ENCODE results near the gene OLFML2B.

The OLFML2B gene

GRCh38 chr1:161945306-161946060 lies 78.2 kb downstream of the OLFML2B start:
- peak; percentile 47 for DNase-seq (ENCODE audit: low read depth)

GRCh38 chr1:161944381-161944780 lies 79.3 kb downstream of the OLFML2B start:
- DNase-seq (ENCODE audit: low read depth) = no peak

- DNase-seq (ENCODE audit: low read depth) = no peak
Measured at GRCh38 chr1:161943737-161944136, 79.9 kb downstream of the OLFML2B start.

GRCh38 chr1:161941726-161942436 lies 81.8 kb downstream of the OLFML2B start:
- DNase-seq (ENCODE audit: low read depth) = peak; percentile 53

GRCh38 chr1:161940866-161941591 lies 82.6 kb downstream of the OLFML2B start:
- no peak for DNase-seq (ENCODE audit: low read depth)

GRCh38 chr1:161936786-161937185 lies 86.9 kb downstream of the OLFML2B start:
- no peak for DNase-seq (ENCODE audit: low read depth)

GRCh38 chr1:161935264-161935663 lies 88.4 kb downstream of the OLFML2B start:
- DNase-seq (ENCODE audit: low read depth) = no peak

- peak; percentile 53 for DNase-seq (ENCODE audit: low read depth)
Measured at GRCh38 chr1:161933592-161934588, 89.8 kb downstream of the OLFML2B start.
